GM12865 (cell line): ENCODE data around the gene UAP1L1.

Source experiments
- DNase-seq: peaks from one replicate; pipeline ENCODE4 v3.0.0; 2010; ENCODE audit warnings: low read depth
- H3K4me3 ChIP-seq: 2 replicates; pipeline ENCODE4 v1.5.1; 2011; ENCODE audit warnings: mild to moderate bottlenecking, low read depth, low read length, control low read depth
- CTCF ChIP-seq: IDR thresholded peaks from 2 replicates; pipeline ENCODE4 v1.5.1; 2011; ENCODE audit warnings: low read length, control low read depth, low read depth, inconsistent platforms; ENCODE audit not compliant: insufficient read depth; ENCODE audit errors: missing control alignments

Gene UAP1L1

GRCh38 chr9:137037035-137037434, 40.3 kb upstream of the UAP1L1 start:
- H3K4me3 ChIP-seq = no peak overlapping the region
- no peak for TF ChIP-seq CTCF
- DNase-seq = no peak

DNA sequence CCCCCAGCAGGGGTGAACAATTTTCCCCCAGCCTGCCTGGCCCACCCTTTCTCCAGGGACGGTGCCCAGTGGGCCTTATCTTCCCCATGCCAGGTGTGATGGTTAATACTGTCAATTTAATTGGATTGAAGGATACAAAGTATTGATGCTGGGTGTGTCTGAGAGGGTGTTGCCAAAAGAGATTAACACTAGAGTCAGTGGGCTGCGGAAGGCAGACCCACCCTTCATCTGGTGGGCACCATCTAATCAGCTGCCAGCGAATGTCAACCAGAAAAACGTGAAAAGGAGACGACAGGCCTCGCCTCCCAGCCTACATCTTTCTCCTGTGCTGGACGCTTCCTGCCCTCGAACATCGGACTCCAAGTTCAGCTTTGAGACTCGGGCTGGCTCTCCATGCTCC, 39.8 kb upstream of the UAP1L1 start:
- DNase-seq = no peak
- no peak for TF ChIP-seq CTCF
- no peak overlapping the region for H3K4me3 ChIP-seq

GRCh38 chr9:137038916-137039315, 38.4 kb upstream of the UAP1L1 start:
- TF ChIP-seq CTCF = no peak
- no peak overlapping the region for H3K4me3 ChIP-seq
- no peak for DNase-seq

DNA sequence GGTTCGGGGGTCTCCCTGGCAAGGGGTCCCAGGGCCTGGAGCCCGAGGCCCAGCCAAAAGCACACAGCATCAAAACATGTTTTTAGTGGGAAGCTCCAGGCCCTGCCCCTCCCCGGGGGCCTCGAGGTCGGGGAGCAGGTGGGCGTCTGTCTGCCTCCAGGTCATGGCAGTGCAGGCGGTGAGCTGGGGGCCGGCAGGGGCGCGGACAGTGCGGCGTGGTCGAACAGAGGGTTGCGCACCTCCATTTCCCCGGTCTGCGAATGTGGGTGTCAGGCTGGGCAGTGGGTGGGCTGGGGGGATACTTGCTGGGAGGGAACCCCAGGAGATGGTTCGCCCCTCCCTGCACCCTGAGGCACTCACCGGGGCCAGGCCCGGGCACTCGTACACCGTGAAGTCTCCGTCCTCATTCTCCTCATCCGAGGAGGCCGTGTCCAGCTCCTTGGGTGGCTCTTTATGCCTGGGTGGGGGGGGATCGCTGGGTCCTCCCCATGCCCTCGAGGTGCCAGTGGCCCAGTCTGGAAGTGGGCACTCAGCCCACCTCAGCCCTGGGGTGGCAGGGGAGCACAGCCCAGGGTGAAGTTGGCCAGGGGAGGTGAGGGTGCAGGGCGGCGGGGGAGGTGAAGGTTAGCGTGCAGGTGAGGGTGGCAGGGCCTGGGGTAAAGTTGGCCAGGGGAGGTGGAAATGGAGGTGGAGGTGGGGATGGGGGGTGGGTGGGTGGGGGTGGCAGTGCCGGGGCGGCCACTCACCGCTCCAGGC, 37.5 kb upstream of the UAP1L1 start:
- TF ChIP-seq CTCF = no peak
- no peak overlapping the region for H3K4me3 ChIP-seq
- DNase-seq = no peak

DNA sequence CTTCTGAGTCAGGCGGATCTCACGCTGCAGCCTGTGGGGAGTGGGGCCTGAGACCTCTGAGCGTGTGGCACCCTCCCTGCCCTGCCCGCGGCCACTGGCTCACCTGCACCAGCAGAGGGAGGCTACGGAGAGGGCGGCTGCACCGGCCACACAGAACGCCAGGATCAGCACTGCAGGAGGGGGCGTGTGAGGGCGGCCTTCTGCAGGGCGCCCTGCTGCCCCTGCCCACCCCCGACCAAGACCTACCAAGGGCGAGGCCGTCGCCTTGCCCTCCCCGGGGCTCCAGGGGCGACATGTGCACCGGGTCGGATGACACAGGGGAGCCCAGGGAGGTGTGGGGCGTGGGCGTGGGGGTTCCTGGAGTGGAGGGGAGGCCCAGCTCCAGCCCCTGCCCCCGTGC, 36.7 kb upstream of the UAP1L1 start:
- no peak overlapping the region for H3K4me3 ChIP-seq
- no peak for DNase-seq
- no peak for TF ChIP-seq CTCF

- H3K4me3 ChIP-seq = no peak overlapping the region
- TF ChIP-seq CTCF = no peak
- DNase-seq = no peak
Measured at GRCh38 chr9:137041124-137041523, 36.2 kb upstream of the UAP1L1 start.
